NCI-H82 (cell line): ENCODE measurements around the gene CDKAL1.
A peak's percentile ranks its signal among the peaks of the same experiment; 100 is the strongest.
"Not testable (repeated sequence)": the region's sequence is repeated elsewhere in the genome, so short reads cannot be mapped to it uniquely, and the experiment has no call there.

ENCODE experiments used
- DNase-seq: peaks from one replicate; lab custom pipeline; 2025; lab: John Stamatoyannopoulos, UW

The CDKAL1 gene

DNA sequence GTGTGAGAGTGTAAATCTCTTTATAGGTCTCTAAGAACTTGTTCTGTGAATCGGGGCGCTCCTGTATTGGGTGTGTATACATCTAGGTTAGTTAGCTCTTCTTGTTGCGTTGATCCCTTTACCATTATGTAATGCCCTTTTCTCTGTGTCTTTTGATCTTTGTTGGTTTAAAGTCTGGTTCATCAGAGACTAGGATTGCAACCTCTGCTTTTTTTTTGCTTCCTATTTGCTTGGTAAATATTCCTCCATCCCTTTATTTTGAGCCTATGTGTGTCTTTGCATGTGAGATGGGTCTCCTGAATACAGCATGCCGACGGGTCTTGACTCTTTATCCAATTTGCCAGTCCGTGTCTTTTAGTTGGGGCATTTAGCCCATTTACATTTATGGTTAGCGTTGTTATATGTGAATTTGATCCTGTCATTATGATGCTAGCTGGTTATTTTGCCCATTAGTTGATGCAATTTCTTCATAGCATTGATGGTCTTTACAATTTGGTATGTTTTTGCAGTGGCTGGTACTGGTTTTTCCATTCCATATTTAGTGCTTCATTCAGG, 60.1 kb downstream of the CDKAL1 start:
- DNase-seq = not testable (repeated sequence)

DNA sequence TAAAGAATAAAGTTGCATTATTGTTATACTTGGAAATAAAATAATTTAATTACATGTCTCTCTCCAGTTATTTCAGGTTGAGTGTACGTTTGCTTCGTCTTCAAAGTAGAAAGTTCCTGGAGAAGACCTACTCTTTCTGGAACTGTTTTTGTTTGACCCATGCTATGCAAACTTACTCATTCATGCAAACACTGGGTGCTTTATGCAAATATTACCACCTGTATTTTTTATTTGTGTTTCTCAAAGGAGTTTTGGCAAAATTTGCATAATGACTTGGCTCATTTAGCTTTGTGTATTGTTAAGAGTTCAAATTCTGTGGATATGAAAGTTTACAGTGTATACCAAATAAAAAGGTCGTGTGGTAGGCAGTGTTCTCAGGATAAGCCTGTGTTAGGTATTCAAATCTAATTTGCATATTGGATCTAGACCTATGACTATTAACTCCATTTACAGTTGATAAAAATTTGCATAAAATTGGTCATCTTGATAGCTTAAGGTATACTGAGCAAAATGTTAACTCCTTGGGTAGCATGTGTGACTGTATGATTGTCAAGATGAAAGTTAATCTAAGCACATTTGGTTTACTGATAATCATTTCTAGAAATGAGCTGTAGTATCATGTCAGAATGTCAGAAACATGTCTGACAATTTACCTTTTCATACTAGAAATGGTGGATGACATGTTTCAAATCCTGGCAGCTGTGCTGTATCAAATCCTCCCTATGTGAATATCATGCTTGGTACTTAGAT, 65.2 kb downstream of the CDKAL1 start:
- DNase-seq = no peak

GRCh38 chr6:20600831-20601230, 66.6 kb downstream of the CDKAL1 start:
- no peak for DNase-seq

DNA sequence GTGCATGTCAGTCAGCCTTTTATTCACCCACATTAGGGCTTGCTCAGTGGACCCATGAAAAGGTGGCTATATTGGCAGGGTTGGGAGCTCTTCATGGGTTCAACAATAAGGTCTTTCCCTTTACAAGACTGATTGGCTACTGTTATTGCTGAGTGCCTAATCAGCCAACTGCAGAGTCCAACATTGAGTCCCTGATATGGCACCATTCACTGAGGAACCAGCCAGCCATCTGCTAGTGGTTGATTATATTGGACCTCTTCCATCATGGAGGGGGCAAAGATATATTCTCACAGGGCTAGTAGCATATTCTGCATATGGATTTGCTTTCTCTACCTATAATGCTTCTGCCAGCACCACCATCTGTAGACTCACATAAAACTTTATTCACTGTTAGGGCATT, 69.9 kb downstream of the CDKAL1 start:
- DNase-seq = no peak

DNA sequence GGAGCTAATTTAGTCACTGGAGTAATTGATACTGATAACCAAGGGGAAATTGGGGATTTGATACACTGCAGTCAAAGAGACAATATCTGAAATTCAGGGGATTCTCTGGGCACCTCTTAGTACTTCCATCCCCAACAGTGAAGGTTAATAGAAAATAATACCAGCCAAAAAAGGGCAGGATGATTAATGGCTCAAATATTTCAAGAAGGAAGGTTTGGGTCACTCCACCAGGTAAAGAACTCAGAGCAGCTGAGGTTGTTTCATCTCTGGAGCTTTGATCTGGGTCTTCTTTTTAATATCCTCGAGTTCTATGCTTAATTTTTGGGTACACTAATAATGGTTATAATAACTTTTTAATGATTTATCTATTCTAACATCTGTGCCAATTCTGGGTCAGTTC, 70.8 kb downstream of the CDKAL1 start:
- DNase-seq = no peak

DNA sequence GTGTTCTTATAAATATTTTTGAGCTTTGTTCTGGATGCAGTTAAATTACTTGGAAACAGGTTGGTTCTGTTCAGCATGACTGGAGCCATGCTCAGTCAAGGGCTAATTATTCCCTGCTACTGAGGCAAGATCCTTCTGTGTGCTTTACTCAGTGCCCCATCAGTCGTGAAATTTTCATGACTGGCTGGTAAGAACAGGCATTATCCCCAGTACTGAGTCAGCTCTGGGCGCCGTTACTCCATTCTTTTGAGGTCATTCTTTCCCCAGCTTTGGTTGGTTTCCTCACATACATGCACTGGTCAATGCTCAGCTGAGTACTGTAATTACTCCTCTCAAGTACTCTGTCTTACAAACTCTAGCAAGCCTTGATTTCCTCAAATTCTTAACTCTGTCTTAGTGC, 71.3 kb downstream of the CDKAL1 start:
- peak; percentile 67 for DNase-seq

- peak; percentile 99 for DNase-seq
Measured at GRCh38 chr6:20606831-20607230, 72.6 kb downstream of the CDKAL1 start.

DNA sequence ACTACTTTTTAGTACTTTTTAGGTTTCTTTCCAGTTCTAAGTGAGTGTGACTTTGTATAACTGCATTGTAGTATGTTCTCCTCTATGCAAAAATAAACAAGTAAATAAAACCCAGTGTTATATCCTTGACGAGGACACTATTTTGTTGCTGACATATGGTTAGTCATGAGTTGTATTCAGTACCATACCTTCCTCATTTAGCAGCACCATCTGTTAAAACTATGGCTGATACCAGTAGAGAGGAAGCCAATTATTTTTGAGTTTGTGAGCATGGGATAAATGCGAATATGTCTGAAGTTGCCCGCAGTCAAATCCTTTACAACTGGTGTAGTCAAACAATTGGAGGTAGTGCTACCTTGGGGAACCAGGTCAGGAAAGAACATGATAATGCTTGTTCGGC, 74.1 kb downstream of the CDKAL1 start:
- peak; percentile 96 for DNase-seq

DNA sequence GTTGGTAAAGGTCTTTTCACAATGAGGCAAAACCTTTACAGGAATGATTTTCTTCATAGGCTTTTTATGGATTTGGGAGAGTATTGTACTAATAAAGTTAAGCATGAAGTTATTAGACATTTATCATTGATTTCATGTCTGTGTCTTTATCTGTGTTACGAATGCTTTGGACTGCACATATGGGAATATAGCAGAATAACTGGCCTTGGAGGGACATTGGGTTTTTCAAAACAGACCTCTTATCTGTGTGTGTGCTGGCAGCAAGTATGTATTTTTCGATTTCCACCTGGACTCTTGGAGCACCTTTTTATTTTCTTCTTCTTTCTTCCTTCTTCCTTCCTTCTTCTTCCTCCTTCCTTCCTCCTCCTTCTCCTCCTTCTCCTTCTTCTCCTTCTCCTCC, 74.6 kb downstream of the CDKAL1 start:
- DNase-seq = no peak

- not testable (repeated sequence) for DNase-seq
Measured at GRCh38 chr6:20609924-20610323, 75.7 kb downstream of the CDKAL1 start.

DNA sequence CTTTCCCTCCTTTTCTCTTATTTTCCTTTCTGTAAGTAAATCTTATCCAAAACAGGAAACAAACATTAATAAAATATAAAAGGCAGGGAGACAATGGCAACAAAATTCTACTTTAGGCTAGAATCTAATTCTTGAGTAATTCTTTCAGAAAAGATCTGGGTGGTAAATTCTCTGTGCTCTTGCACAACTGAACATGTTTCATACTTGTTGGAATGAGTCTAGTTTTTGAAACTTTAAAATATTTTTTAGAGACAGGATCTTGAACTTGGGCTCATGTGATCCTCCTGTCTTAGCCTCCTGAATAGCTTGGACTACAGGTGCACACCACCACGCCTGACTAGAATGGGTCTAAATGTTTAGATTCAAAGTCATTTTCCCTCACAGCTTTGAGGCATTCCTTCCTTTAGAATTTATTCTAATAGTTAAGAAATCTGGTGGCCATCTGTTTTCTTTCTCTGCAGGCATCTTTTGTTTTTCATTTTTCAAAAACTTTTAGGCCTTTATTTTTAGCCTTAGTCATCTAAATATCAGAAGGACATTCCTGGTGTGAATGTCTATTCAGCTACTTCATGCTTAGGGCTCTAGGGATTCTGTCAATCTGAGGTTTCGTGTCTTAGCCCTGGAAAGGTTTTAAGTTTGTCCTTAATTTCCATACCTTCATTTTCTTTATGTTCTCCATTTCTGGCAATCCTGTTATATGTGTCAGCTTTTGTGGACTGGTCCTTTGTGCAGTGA, 76.5 kb downstream of the CDKAL1 start:
- no peak for DNase-seq

DNA sequence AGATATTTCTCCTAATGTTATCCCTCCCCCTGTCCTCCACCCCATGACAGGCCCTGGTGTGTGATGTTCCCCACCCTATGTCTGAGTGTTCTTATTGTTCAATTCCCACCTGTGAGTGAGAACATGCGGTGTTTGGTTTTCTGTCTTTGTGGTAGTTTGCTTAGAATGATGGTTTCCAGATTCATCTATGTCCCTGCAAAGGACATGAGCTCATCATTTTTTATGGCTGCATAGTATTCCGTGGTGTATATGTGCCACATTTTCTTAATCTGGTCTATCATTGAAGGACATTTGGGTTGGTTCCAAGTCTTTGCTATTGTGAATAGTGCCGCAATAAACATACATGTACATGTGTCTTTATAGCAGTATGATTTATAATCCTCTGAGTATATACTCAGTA, 83.3 kb downstream of the CDKAL1 start:
- not testable (repeated sequence) for DNase-seq

DNA sequence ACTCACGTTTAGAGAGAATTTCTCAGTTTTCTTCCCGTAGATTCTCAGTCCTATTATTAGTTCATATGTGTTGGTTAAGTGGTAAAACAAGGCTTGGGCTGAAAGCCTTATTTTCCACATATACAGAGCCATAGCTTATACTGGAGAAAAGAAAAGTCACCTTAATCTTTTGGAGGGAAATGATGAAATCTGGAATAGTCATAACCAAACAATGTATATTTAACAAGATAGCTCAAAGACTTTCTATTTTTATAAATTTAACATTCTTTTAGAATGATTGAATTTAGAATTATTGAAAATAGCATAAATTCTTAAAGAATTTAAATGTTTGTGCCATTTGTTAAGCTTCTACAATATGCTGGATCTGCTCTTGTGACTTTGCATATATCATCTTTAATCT, 85.8 kb downstream of the CDKAL1 start:
- DNase-seq = no peak

DNA sequence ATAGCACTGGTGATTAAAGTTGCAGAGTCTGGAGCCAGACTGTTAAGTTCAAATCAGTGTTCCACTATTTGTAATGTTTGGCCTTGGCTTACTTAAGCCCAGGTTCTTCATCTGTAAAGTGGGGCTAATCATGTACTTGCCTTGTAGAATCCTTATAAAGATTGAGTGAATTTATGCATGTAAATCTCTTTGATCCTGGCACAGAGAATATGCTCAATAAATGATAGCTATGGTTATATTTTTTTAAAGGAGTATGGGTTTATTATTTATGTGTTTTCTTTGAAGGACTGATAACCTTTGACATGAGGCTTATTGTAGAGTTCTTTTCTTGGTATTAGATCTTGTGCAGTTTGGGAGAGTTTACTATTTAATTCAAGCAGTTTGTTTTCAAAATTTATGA, 89.5 kb downstream of the CDKAL1 start:
- DNase-seq = no peak

GRCh38 chr6:20626165-20626564, 91.9 kb downstream of the CDKAL1 start:
- DNase-seq = no peak

DNA sequence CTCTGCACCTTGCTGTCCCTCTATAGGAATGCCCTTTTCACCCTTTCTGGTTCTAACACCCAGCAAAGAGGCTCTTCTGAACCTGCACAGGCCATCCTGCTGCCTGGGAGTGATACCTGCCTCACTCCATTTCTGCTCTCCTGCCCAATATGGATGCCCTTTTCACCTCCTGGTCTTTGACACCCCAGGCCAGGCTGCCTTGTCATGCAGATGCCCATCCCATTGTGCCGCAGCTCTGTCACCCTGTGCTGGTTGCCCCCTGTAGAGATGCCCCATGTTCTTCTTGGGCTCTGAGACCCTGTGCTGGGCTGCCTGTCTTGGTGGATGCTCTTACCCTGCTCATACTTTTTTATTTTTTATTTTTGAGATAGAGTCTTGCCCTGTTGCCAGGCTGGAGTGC, 95.3 kb downstream of the CDKAL1 start:
- DNase-seq = no peak

DNA sequence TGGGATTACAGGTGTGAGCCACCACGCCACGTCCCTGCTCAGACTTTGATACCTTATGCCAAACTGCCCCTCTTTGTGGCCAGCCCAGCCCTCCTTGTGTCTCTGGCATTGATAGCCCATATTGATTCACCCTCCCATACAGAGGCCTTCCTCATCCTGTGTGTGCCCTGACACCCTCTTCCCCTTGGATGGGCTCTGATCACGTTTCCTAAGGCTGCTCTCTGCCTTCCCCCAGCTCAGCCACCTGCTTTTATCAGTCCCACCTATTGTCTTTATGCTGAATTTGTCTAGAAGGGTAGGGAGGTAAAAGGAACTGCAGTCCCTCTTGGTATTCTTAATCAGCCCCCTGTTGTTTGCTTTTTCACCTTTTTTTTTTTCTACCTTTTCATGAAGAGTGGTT, 95.9 kb downstream of the CDKAL1 start:
- DNase-seq = no peak

DNA sequence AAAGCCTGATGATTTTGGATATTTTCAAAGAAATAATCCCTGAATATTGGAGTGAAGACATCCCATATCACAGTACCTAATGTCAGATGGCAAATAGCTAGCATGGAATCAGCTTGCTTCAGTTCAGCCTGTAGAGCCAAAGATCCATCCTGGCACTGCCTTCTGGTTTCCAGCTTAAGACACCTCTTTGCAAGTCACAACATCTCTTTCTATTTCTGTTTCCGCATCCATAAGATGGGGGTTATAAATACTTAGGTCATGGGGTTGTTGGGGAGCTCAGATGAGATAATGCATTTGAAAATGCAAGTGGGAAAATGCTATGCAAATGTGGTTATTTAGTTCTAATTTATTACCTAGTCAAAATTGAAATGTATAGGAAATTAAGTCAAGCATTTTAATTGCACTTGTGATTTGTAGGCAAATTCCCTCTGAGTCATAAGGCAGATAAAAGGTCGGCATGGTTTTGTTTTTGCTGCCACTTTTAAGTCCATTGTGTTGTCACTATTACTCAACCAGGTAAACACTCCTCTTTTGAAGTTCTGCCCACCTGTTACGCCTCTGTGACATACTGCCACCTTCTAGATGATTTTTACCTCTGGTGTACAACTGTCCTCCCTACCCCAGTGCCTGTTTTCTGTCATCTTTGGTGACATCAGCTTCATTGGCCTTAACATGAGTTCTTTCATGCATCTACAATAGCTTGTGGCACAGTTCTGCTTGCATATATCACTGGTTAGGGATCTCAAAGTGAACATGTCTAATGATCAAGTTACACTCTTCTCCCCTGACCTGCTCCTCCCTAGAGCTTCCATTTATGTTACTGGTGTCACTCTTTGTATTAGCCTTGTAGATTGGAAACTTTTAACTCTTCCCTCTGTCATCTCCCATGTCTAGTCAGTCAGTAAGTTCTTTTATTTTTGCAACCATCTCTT, 96.6 kb downstream of the CDKAL1 start:
- peak; percentile 30 for DNase-seq

- peak; percentile 49 for DNase-seq
Measured at GRCh38 chr6:20631549-20631924, 97.3 kb downstream of the CDKAL1 start.

GRCh38 chr6:20632696-20633095, 98.4 kb downstream of the CDKAL1 start:
- no peak for DNase-seq

GRCh38 chr6:20633566-20634340, 99.5 kb downstream of the CDKAL1 start:
- no peak for DNase-seq
